ENCODE data around the gene CTNNA2.

Gene CTNNA2

GRCh38 chr2:80354858-80355257 is 842.0 kb downstream of the CTNNA2 start:
- DNase-seq, result no peak

GRCh38 chr2:80361904-80362303 is 849.1 kb downstream of the CTNNA2 start:
- DNase-seq, result no peak

GRCh38 chr2:80363330-80363729 is 850.5 kb downstream of the CTNNA2 start:
- DNase-seq, result no peak

- DNase-seq, result no peak
Measured at GRCh38 chr2:80363791-80364349, 851.0 kb downstream of the CTNNA2 start.

GRCh38 chr2:80364524-80365212 is 851.8 kb downstream of the CTNNA2 start:
- no peak for DNase-seq

GRCh38 chr2:80365762-80366161 is 852.9 kb downstream of the CTNNA2 start:
- DNase-seq, result no peak

GRCh38 chr2:80370375-80371009 is 857.6 kb downstream of the CTNNA2 start:
- no peak for DNase-seq

- DNase-seq, result no peak
Measured at GRCh38 chr2:80374105-80374504, 861.3 kb downstream of the CTNNA2 start.

- DNase-seq, result no peak
Measured at GRCh38 chr2:80377071-80377470, 864.2 kb downstream of the CTNNA2 start.

- DNase-seq, result no peak
Measured at GRCh38 chr2:80380736-80381135, 867.9 kb downstream of the CTNNA2 start.

GRCh38 chr2:80381666-80382065 is 868.8 kb downstream of the CTNNA2 start:
- no peak for DNase-seq

- DNase-seq, result no peak
Measured at GRCh38 chr2:80392441-80392840, 879.6 kb downstream of the CTNNA2 start.

- no peak for DNase-seq
Measured at GRCh38 chr2:80393991-80394390, 881.1 kb downstream of the CTNNA2 start.

GRCh38 chr2:80395251-80395650 is 882.4 kb downstream of the CTNNA2 start:
- no peak for DNase-seq

GRCh38 chr2:80396276-80396675 is 883.4 kb downstream of the CTNNA2 start:
- no peak for DNase-seq

GRCh38 chr2:80403081-80403480 is 890.2 kb downstream of the CTNNA2 start:
- no peak for DNase-seq

GRCh38 chr2:80407377-80407776 is 894.5 kb downstream of the CTNNA2 start:
- no peak for DNase-seq

GRCh38 chr2:80410346-80410745 is 897.5 kb downstream of the CTNNA2 start:
- DNase-seq, result no peak

- no peak for DNase-seq
Measured at GRCh38 chr2:80413136-80413535, 900.3 kb downstream of the CTNNA2 start.

- DNase-seq, result no peak
Measured at GRCh38 chr2:80417737-80418136, 904.9 kb downstream of the CTNNA2 start.

GRCh38 chr2:80420530-80421208 is 907.8 kb downstream of the CTNNA2 start:
- DNase-seq, result no peak

GRCh38 chr2:80429251-80429650 is 916.4 kb downstream of the CTNNA2 start:
- DNase-seq, result no peak

- DNase-seq, result no peak
Measured at GRCh38 chr2:80437959-80438358, 925.1 kb downstream of the CTNNA2 start.

GRCh38 chr2:80438686-80439085 is 925.8 kb downstream of the CTNNA2 start:
- no peak for DNase-seq

Measured in NCI-H2029 (cell line).